Subcutaneous abdominal adipose tissue (tissue), 5 donors: Measurements from ENCODE around the gene LINGO3.
A peak's percentile ranks its signal among the peaks of the same experiment; 100 is the strongest.

Experiments used
- H3K27ac ChIP-seq: one replicate; pipeline ENCODE4 v1.7.0; 2013; ENCODE audit warnings: low read depth, mild to moderate bottlenecking, inconsistent platforms, low read length, moderate library complexity
- H3K27me3 ChIP-seq, 5 donors: one replicate each; pipeline ENCODE4 v1.7.0; 2013; ENCODE audit warnings: low read length in 5 of 5, inconsistent platforms in 1 of 5; ENCODE audit not compliant: control insufficient read depth in 5 of 5, insufficient read depth in 4 of 5
- H3K36me3 ChIP-seq, 5 donors: one replicate each; pipeline ENCODE4 v1.7.0; 2013; ENCODE audit warnings: low read length in 5 of 5; ENCODE audit not compliant: control insufficient read depth in 5 of 5, insufficient read depth in 5 of 5
- H3K4me1 ChIP-seq, 5 donors: one replicate each; pipeline ENCODE4 v1.7.0; 2013; ENCODE audit warnings: low read length in 5 of 5, mild to moderate bottlenecking in 3 of 5, moderate library complexity in 1 of 5; ENCODE audit not compliant: control insufficient read depth in 5 of 5, insufficient read depth in 5 of 5
- H3K4me3 ChIP-seq, 5 donors: one replicate each; pipeline ENCODE4 v1.7.0; 2013; ENCODE audit warnings: low read length in 5 of 5, low read depth in 1 of 5
- H3K9ac ChIP-seq, 5 donors: one replicate each; pipeline ENCODE4 v1.7.0; 2013; ENCODE audit warnings: low read length in 5 of 5, mild to moderate bottlenecking in 4 of 5, moderate library complexity in 3 of 5
- H3K9me3 ChIP-seq, 5 donors: one replicate each; pipeline ENCODE4 v1.7.0; 2013; ENCODE audit warnings: low read length in 5 of 5; ENCODE audit not compliant: control insufficient read depth in 5 of 5
- donor health status: healthy.
- donor health status: healthy.
- donor health status: healthy.
- donor health status: healthy.
- donor health status: healthy.

LINGO3 gene

GRCh38 chr19:2268861-2269243 is 39.1 kb downstream of the LINGO3 start:
- H3K4me3 ChIP-seq = peak overlapping the region in 4 of 5 donors; percentile 59 to 99 (median 84)
- no peak overlapping the region for H3K27ac ChIP-seq
- H3K9me3 ChIP-seq = no peaks in the 10 kb centered on the region
- H3K9ac ChIP-seq = peak overlapping the region in 3 of 5 donors; percentile 41 to 56 (median 55)
- no peaks in the 10 kb centered on the region for H3K27me3 ChIP-seq
- H3K4me1 ChIP-seq = peaks cover 8 to 64% (median 55%) of the 10 kb centered on the region in 5 donors
- H3K36me3 ChIP-seq = peaks cover 0 to 19% (median 11%) of the 10 kb centered on the region in 5 donors

- Histone ChIP-seq H3K27ac (no peak overlapping the region), H3K9me3 (no peaks in the 10 kb centered on the region), H3K36me3 (peaks cover 0 to 19% (median 11%) of the 10 kb centered on the region in 5 donors), H3K4me1 (peaks cover 8 to 60% (median 52%) of the 10 kb centered on the region in 5 donors), H3K9ac (peak overlapping the region in 2 of 5 donors; percentile 55 to 56), H3K27me3 (no peaks in the 10 kb centered on the region), H3K4me3 (peak overlapping the region in 4 of 5 donors; percentile 59 to 99 (median 84))
Observed at GRCh38 chr19:2268480-2268830, 39.5 kb downstream of the LINGO3 start.

GRCh38 chr19:2266183-2266993 is 41.6 kb downstream of the LINGO3 start:
- Histone ChIP-seq H3K27ac (peak overlapping the region; percentile 46), H3K4me3 (peak overlapping the region in 2 of 5 donors; percentile 22 to 32)

GRCh38 chr19:2261438-2262172 is 46.3 kb downstream of the LINGO3 start:
- H3K9me3 ChIP-seq = no peaks in the 10 kb centered on the region
- no peaks in the 10 kb centered on the region for H3K36me3 ChIP-seq
- peaks cover 3 to 9% (median 7%) of the 10 kb centered on the region in 5 donors for H3K4me1 ChIP-seq
- H3K4me3 ChIP-seq = no peak overlapping the region
- no peak overlapping the region for H3K9ac ChIP-seq
- no peak overlapping the region for H3K27ac ChIP-seq
- no peaks in the 10 kb centered on the region for H3K27me3 ChIP-seq

More at GRCh38 chr19:2266183-2266993, 41.6 kb downstream of the LINGO3 start:
- peak overlapping the region in 2 of 5 donors; percentile 23 to 41 for H3K9ac ChIP-seq
- H3K4me1 ChIP-seq = peaks cover 5 to 39% (median 32%) of the 10 kb centered on the region in 5 donors
- H3K27me3 ChIP-seq = no peaks in the 10 kb centered on the region
- H3K36me3 ChIP-seq = peaks cover 0 to 3% (median under 1%) of the 10 kb centered on the region in 5 donors
- H3K9me3 ChIP-seq = no peaks in the 10 kb centered on the region

- H3K36me3 ChIP-seq = no peaks in the 10 kb centered on the region
- no peaks in the 10 kb centered on the region for H3K4me1 ChIP-seq
- H3K9ac ChIP-seq = no peak overlapping the region
- H3K27me3 ChIP-seq = no peaks in the 10 kb centered on the region
- no peaks in the 10 kb centered on the region for H3K9me3 ChIP-seq
- no peak overlapping the region for H3K4me3 ChIP-seq
- no peak overlapping the region for H3K27ac ChIP-seq
Observed at GRCh38 chr19:2260341-2260805, 47.6 kb downstream of the LINGO3 start.

- Histone ChIP-seq H3K4me3 (no peak overlapping the region), H3K4me1 (no peaks in the 10 kb centered on the region), H3K9me3 (no peaks in the 10 kb centered on the region), H3K27ac (no peak overlapping the region), H3K36me3 (no peaks in the 10 kb centered on the region), H3K9ac (no peak overlapping the region), H3K27me3 (peaks cover 0 to under 1% (median 0%) of the 10 kb centered on the region in 5 donors)
Observed at GRCh38 chr19:2259336-2259735, 48.6 kb downstream of the LINGO3 start.
